H1 (cell line): Measurements from ENCODE around the gene RPIA. TPM values are rescaled to one million over a fixed set of nuclear protein-coding genes. Genes with fewer than 3 reads are reported as not detected.

Source experiments
- JUN ChIP-seq: IDR thresholded peaks from 2 replicates; pipeline ENCODE4 v1.6.1; 2011; ENCODE audit warnings: low read depth, mild to moderate bottlenecking, improper control_type of control experiment, low read length
- KDM1A ChIP-seq: fragments of 200-600, 300-600 bp; sonication (generic); IDR thresholded peaks from 2 replicates; pipeline ENCODE4 v1.7.1; 2016; ENCODE audit warnings: mild to moderate bottlenecking, low read length, borderline replicate concordance
- KDM5A ChIP-seq: fragments of 200-600 bp; IDR thresholded peaks from 2 replicates; pipeline ENCODE4 v1.7.1; 2012; ENCODE audit warnings: mild to moderate bottlenecking, low read length, inconsistent platforms, mixed read lengths
- MAFK ChIP-seq: IDR thresholded peaks from 2 replicates; pipeline ENCODE4 v1.6.1; 2012; ENCODE audit warnings: low read depth, mild to moderate bottlenecking, improper control_type of control experiment, low read length
- NRF1 ChIP-seq: IDR thresholded peaks from 2 replicates; pipeline ENCODE4 v1.6.1; 2011; ENCODE audit warnings: mild to moderate bottlenecking, low read depth, low read length, improper control_type of control experiment
- PHF8 ChIP-seq: fragments of 200-600 bp; sonication (generic); conservative IDR thresholded peaks from 2 replicates; pipeline ENCODE4 v1.7.1; 2012; ENCODE audit warnings: low read depth, mild to moderate bottlenecking, inconsistent platforms, low read length, moderate library complexity
- POLR2A ChIP-seq, 2 experiments: IDR thresholded peaks; 1 replicate in 1 of 2; 2 replicates in 1 of 2; pipeline ENCODE4 v1.6.1; 2011; ENCODE audit warnings: low read depth in 2 of 2, low read length in 2 of 2, mild to moderate bottlenecking in 2 of 2; ENCODE audit errors: control extremely low read depth in 1 of 2
- RNF2 ChIP-seq: fragments of 200-900, 300-1000 bp; sonication (generic); IDR thresholded peaks from 2 replicates; pipeline ENCODE4 v1.7.1; 2016; ENCODE audit warnings: borderline replicate concordance, low read depth, mild to moderate bottlenecking, antibody characterized with exemption, low read length; ENCODE audit not compliant: poor library complexity, severe bottlenecking; ENCODE audit errors: missing control alignments
- polyA plus RNA-seq, 7 experiments: library from polyadenylated mRNA; depleted of rRNA in 3 of 7; stranded (reverse) in 5 of 7; unstranded in 2 of 7; fragments of >200 nt in 5 of 7; fragments of 200-250 nt in 2 of 7; gene quantifications; 1 replicate in 5 of 7; 2 replicates in 1 of 7; 4 replicates in 1 of 7; pipeline versions ENCODE4 v1.2.1 to v1.2.3, GENCODE V29; 2011 to 2013; ENCODE audit warnings: missing spikeins in 2 of 7, mixed read lengths in 2 of 7
- total RNA-seq: library from RNA; stranded (reverse); fragmentation: NEBNext Ultra II Directional; extraction: Animal tissue kit (Norgen Biotek cat#: 25700); gene quantifications from 2 replicates; pipeline ENCODE4 v1.2.1, GENCODE V29; 2021
- TF ChIP-seq, protein P1 (sequence below): fragments of 300-600 bp; sonication (generic); IDR thresholded peaks from 2 replicates; pipeline ENCODE4 v1.7.1; 2012; ENCODE audit warnings: low read length, moderate library complexity, mild to moderate bottlenecking, inconsistent platforms; ENCODE audit not compliant: insufficient replicate concordance
- TF ChIP-seq, protein P2 (sequence below): IDR thresholded peaks from 2 replicates; pipeline ENCODE4 v1.6.1; 2011; ENCODE audit warnings: low read depth, mild to moderate bottlenecking, low read length; ENCODE audit not compliant: insufficient read depth

Gene RPIA
- total and polyA plus RNA-seq, 2 of the 8 experiments (the other 6 are each of a cell fraction or from before 2014, with no cell fraction given), result 13.1 to 24.0 TPM

DNA sequence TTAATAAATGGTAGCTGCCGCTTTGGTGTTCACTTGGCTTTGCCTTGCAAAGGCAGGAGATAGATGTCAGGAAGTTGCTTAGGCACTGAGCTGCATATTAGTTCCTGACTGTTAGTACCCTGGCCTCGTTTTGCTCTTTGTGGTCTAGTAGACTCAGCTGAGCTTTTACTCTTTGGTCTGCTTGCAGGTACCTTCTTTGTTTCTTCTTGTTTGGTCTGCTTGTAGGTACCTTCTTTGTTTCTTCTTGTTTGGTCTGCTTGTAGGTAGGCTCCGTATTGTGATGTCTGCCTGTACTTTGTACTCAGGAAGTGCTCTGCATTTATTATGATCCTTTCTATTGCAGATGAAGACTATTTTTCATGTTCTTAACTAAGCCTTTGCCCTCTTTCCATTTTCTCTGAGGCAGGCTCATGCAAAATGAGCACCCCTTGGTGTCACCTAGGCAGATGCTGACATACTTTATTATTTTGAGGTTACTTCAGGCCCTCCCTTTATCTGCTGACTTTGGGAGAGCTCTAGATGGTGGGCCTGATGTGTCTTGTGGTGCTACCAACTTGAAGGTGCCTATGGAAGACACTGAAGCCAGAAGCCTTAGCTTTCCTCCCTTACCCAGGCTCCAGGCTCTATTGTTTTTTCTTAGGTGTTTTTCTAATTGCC is 6.0 kb downstream of the RPIA start (continued):
- TF ChIP-seq, protein P1, sequence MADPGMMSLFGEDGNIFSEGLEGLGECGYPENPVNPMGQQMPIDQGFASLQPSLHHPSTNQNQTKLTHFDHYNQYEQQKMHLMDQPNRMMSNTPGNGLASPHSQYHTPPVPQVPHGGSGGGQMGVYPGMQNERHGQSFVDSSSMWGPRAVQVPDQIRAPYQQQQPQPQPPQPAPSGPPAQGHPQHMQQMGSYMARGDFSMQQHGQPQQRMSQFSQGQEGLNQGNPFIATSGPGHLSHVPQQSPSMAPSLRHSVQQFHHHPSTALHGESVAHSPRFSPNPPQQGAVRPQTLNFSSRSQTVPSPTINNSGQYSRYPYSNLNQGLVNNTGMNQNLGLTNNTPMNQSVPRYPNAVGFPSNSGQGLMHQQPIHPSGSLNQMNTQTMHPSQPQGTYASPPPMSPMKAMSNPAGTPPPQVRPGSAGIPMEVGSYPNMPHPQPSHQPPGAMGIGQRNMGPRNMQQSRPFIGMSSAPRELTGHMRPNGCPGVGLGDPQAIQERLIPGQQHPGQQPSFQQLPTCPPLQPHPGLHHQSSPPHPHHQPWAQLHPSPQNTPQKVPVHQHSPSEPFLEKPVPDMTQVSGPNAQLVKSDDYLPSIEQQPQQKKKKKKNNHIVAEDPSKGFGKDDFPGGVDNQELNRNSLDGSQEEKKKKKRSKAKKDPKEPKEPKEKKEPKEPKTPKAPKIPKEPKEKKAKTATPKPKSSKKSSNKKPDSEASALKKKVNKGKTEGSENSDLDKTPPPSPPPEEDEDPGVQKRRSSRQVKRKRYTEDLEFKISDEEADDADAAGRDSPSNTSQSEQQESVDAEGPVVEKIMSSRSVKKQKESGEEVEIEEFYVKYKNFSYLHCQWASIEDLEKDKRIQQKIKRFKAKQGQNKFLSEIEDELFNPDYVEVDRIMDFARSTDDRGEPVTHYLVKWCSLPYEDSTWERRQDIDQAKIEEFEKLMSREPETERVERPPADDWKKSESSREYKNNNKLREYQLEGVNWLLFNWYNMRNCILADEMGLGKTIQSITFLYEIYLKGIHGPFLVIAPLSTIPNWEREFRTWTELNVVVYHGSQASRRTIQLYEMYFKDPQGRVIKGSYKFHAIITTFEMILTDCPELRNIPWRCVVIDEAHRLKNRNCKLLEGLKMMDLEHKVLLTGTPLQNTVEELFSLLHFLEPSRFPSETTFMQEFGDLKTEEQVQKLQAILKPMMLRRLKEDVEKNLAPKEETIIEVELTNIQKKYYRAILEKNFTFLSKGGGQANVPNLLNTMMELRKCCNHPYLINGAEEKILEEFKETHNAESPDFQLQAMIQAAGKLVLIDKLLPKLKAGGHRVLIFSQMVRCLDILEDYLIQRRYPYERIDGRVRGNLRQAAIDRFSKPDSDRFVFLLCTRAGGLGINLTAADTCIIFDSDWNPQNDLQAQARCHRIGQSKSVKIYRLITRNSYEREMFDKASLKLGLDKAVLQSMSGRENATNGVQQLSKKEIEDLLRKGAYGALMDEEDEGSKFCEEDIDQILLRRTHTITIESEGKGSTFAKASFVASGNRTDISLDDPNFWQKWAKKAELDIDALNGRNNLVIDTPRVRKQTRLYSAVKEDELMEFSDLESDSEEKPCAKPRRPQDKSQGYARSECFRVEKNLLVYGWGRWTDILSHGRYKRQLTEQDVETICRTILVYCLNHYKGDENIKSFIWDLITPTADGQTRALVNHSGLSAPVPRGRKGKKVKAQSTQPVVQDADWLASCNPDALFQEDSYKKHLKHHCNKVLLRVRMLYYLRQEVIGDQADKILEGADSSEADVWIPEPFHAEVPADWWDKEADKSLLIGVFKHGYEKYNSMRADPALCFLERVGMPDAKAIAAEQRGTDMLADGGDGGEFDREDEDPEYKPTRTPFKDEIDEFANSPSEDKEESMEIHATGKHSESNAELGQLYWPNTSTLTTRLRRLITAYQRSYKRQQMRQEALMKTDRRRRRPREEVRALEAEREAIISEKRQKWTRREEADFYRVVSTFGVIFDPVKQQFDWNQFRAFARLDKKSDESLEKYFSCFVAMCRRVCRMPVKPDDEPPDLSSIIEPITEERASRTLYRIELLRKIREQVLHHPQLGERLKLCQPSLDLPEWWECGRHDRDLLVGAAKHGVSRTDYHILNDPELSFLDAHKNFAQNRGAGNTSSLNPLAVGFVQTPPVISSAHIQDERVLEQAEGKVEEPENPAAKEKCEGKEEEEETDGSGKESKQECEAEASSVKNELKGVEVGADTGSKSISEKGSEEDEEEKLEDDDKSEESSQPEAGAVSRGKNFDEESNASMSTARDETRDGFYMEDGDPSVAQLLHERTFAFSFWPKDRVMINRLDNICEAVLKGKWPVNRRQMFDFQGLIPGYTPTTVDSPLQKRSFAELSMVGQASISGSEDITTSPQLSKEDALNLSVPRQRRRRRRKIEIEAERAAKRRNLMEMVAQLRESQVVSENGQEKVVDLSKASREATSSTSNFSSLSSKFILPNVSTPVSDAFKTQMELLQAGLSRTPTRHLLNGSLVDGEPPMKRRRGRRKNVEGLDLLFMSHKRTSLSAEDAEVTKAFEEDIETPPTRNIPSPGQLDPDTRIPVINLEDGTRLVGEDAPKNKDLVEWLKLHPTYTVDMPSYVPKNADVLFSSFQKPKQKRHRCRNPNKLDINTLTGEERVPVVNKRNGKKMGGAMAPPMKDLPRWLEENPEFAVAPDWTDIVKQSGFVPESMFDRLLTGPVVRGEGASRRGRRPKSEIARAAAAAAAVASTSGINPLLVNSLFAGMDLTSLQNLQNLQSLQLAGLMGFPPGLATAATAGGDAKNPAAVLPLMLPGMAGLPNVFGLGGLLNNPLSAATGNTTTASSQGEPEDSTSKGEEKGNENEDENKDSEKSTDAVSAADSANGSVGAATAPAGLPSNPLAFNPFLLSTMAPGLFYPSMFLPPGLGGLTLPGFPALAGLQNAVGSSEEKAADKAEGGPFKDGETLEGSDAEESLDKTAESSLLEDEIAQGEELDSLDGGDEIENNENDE, result no peak
- TF ChIP-seq RNF2 (no peak), NRF1 (no peak), POLR2A (IDR thresholded peaks at IDR 0.05; ENCODE audit: control extremely low read depth in 1 of 2, low read depth in 2 of 2, low read length in 2 of 2) (no peak), JUN (no peak), KDM5A (no peak), KDM1A (no peak), MAFK (no peak), PHF8 (no peak)
- TF ChIP-seq, protein P2, sequence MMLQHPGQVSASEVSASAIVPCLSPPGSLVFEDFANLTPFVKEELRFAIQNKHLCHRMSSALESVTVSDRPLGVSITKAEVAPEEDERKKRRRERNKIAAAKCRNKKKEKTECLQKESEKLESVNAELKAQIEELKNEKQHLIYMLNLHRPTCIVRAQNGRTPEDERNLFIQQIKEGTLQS, result no peak
